ENCODE data around the gene TAAR8.
"Not testable (repeated sequence)": the region's sequence is repeated elsewhere in the genome, so short reads cannot be mapped to it uniquely, and the experiment has no call there.

The TAAR8 gene

DNA sequence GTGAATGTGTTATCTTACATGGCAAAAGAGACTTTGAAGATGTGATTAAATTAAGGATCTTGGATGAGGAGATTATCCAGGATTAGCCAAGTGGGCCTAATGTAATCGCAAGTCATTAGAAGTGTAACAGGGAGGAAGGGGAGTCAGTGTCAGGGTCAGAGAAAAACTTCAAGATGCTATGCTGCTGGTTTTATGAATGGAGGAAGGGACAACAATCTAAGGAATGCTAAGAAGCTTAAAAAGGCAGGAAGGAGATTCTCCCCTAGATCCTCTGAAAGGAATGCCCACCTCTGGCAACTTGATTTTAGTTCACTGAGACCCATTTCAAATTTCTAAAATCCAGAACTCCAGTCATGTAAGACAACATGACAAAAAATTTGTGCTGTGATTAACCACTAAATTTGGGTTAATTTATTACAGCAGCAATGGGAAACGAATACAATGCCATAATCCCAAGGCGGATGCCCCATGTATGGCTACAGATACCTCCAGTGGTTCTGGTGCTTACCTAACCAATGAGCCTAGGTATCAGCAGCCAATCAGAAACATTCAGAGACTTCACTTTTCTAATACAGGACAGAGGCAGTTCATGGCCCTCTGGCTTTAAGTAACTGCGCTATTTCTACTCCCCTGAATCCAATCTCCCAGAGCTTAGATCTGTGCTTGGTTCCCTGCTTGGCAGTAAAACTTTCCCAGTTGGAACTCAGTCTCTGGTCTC lies 3.6 kb upstream of the TAAR8 start:
- no peak for DNase-seq

DNA sequence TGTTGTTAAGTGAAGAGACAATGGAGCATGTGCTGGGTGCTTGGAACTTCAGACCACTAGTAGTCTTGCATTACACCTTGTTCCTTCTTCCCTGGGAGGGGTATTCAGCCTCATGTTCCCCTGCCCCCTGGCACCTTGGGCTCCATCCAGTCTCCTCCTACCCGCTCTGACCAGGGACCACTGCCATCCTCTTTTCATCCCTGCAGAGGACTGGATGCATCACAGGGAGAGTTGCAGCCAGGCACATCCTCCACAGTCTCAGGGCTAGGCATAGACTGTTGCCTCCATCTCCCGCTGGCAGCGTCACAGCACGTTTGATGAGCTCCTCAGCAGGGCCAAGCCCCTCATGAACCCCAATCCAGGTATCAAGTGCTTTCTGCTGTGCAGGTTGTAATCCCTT lies 1.3 kb upstream of the TAAR8 start:
- DNase-seq = no peak

DNA sequence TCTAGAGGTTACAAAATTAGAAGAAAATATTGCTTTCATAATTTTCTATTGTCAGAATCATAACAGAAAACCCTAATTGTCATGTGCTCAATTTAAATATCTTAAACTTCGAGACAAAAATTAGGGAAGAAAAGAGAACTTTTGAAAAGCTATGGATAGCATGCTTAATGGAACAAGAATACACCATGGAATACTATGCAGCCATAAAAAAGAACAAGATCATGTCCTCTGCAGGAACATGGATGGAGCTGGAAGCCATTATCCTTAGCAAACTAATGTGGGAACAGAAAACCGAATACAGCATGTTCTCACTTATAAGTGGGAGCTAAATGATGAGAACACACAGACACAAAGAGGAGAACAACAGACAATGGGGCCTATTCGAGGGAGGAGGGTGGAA lies 7.6 kb downstream of the TAAR8 start:
- not testable (repeated sequence) for DNase-seq

DNA sequence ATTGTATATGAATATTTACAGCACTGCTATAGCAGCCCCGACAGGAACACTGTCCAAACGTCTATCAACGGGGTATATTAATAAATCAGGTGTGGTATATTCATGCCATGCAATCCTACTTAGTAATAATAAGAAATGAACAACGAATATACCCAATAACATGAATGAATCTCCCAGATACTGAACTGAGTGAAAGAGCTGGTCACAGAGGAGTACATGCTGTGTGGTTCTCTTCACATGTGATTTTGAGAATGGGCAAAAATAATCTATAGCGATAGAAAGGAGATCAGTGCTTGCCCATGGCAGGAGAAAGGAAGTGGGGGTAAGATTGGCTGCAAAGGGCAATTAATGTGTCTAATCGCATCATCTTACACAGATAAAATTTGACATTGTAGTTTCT lies 13.9 kb downstream of the TAAR8 start:
- no peak for DNase-seq

GRCh38 chr6:132567566-132567965 lies 15.1 kb downstream of the TAAR8 start:
- no peak for DNase-seq

DNA sequence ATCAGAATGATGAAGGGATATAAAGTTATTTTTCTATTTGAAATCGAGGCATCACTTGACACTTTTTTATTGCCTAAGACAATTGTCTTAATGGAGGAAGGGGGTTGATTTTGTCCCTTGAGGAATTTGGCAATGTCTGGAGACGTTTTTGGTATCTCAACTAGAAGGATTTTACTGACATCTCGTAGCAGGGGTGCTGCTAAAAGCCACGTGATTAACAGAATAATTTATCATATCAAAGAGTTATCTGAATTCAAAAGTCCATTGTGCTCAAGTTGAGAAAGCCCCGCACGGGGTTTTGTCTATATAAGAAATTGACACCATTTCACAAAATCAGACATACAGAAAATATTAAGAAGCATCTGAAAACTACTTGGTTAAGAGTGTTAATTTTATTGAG lies 16.1 kb downstream of the TAAR8 start:
- no peak for DNase-seq

GRCh38 chr6:132569170-132569569 lies 16.7 kb downstream of the TAAR8 start:
- no peak for DNase-seq

DNA sequence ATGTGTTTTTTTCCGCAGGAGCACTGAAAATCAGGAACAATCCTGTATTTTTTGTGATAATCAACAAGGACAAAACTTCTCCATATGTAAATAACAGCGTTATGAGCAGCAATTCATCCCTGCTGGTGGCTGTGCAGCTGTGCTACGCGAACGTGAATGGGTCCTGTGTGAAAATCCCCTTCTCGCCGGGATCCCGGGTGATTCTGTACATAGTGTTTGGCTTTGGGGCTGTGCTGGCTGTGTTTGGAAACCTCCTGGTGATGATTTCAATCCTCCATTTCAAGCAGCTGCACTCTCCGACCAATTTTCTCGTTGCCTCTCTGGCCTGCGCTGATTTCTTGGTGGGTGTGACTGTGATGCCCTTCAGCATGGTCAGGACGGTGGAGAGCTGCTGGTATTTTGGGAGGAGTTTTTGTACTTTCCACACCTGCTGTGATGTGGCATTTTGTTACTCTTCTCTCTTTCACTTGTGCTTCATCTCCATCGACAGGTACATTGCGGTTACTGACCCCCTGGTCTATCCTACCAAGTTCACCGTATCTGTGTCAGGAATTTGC lies 17.8 kb downstream of the TAAR8 start, which contains the start of gene TAAR6:
Gene TAAR6 (plus strand): TSS at position 102 of the 557 bp plus-strand sequence. CDS start 0 bp downstream, at position 102.
- DNase-seq = no peak

DNA sequence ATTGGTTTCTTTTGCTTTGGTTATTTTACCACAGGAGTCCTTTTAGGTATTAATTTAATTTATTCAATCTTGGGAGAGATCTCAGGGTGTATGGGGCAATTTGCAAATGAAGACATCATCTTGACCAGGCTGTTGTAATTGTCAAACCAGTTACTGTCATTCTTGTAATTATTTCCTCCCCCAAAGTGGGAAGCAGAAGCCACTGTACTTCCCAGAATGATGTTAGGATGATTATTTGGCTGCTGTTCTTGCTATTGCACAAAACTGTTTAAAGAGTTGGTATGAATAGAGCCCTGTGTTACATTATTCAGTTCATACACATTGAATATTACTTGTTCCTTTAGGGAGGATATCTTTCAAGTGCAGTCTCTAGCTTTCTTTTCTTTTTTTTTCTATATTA lies 19.3 kb downstream of the TAAR8 start:
- DNase-seq = no peak

DNA sequence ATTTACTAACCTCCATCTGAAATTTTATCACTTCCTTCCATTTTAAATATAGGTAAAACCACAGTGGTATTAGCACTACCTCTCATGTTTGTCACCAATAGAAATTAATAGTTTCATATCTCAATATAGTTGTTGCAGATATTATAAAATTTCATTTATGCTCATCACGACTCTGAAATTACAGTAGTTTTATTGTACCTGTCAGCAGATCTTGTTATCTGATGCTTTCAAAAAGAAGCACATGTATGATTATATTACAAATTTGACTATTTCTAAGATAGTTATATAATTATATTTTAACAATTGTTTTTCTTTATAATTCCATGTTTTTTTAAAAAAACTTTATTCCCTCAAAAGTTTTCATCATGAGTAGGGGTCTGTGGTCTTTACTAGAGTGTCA lies 32.2 kb downstream of the TAAR8 start:
- no peak for DNase-seq

GRCh38 chr6:132587424-132587823 lies 35.0 kb downstream of the TAAR8 start:
- DNase-seq = no peak

DNA sequence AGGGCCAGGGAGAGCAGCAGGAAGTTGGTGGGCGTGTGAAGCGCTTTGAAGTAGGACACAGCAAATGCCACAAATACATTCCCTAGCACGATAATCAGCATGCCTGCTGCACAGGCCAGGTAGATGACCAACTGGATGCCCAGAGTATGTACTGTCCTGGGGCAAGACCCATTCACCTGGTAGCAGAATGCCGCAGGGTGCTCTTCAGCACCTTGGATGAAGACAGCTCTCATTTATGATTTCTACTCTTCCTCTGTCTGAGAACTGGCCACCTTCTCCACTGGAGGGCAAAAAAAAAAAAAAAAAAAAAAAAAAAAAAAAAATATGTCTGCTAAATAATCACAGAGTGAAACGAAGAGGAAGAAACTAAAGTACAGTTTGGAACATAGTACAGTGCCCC lies 37.0 kb downstream of the TAAR8 start, which contains the start of gene TAAR5:
Gene TAAR5 (minus strand): TSS at position 288 of the 400 bp plus-strand sequence. CDS start 55 bp downstream, at position 233.
- DNase-seq = no peak

GRCh38 chr6:132590362-132590761 lies 37.9 kb downstream of the TAAR8 start:
- no peak for DNase-seq

DNA sequence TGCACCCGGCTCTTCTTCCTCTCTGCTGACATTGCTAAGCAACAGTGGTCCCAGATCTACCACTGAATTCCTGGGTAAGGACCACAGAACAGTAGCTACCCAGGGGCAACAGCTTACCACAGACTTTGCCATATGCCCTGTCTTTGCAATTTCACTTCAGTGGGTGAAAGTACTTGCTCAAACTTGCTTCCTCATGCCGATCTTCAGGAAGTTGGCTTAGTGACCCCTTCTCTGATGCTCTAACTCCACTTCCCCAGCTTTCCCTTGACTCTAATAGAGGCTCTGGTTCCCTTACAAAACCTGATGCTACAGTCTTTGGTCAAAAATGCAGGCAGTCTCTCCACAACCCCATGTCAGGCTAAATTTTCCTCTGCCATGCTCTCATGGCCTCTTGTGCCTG lies 40.4 kb downstream of the TAAR8 start:
- no peak for DNase-seq

DNA sequence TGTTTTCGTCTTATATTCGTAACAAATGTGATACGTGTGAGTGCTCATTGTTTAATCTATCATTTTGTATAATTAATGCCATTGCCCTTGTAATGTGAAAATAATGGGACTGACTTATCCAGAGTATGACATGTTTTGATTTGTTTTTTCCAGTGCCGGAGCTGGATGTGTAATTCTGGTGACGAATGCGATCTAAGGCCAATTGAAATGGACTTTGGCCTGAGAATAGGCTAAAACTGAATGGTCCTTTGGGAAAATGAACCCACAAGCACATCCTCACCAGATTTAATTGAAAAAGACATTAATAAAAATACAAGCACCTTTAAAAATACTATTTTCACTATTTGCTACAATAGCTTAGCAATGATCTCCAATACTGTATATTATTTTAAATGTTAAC lies 43.7 kb downstream of the TAAR8 start:
- DNase-seq = no peak

- peak; percentile 3 for DNase-seq
These were observed 46.0 kb downstream of the TAAR8 start for GRCh38 chr6:132598473-132598872.

DNA sequence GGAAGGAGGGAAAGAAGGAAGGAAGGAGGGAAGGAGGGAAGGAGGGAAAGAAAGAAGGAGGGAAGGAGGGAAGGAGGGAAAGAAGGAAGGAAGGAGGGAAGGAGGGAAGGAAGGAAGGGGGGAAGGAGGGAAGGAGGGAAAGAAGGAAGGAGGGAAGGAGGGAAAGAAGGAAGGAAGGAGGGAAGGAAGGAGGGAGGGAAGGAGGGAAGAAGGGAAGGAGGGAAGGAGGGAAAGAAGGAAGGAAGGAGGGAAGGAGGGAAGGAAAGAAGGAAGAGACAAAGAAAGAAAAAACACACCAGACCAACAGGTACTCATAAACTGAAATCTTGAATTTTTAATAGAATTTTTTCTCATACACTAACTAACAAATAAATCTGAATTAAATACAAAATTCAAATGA lies 48.4 kb downstream of the TAAR8 start:
- DNase-seq = not testable (repeated sequence)

Measured in EL (cell line).